ENCODE results near the gene CBARP.
"Not testable (repeated sequence)": the region's sequence is repeated elsewhere in the genome, so short reads cannot be mapped to it uniquely, and the experiment has no call there.

CBARP gene

GRCh38 chr19:1219786-1220476, 17.9 kb downstream of the CBARP start:
- no peak for DNase-seq (ENCODE audit: low read depth)
- no peak overlapping the region for H3K4me3 ChIP-seq (ENCODE audit: low read depth, low read length)

GRCh38 chr19:1218751-1219567, 18.8 kb downstream of the CBARP start:
- no peak for DNase-seq (ENCODE audit: low read depth)
- no peak overlapping the region for H3K4me3 ChIP-seq (ENCODE audit: low read depth, low read length)

DNA sequence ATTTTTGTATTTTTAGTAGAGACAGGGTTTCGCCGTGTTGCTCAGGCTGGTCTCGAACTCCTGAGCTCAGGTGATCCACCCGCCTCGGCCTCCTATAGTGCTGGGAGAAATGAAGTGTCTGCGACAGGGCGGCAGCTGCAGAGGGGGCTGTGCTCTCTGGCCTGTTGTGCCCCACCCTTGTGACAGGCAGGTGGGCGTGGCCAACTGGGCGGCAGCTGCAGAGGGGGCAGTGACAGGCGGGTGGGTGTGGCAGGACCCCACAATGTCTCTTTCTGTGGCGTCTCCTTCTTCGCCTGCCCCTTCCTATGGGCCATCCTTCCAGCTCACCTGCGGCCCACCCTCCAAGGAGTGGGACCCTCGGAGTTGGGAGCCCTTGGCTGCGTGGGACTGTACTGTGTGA, 20.4 kb downstream of the CBARP start:
- no peak overlapping the region for H3K4me3 ChIP-seq (ENCODE audit: low read depth, low read length)
- no peak for DNase-seq (ENCODE audit: low read depth)

DNA sequence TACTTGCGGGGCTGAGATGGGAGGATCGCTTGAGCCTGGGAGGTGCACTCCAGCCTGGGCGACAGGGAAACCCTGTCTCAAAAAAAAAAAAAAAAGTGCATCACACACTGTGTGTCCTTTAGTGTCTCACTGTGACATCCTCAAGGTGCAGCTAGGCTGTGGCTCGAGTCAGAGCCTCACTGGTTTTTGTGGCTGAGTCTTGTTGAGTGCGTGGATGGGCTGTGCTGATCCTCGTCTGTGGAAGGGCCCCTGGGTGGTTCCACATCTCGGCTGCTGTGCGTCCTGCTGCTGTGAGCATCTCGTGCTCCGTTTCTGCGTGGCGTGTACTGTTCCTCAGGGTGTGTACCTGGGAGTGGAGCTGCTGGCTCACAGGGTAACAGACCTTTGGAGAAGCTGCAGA, 21.0 kb downstream of the CBARP start:
- no peak overlapping the region for H3K4me3 ChIP-seq (ENCODE audit: low read depth, low read length)
- DNase-seq (ENCODE audit: low read depth) = no peak

- no peak for DNase-seq (ENCODE audit: low read depth)
- H3K4me3 ChIP-seq (ENCODE audit: low read depth, low read length) = no peak overlapping the region
Measured at GRCh38 chr19:1214862-1215731, 22.7 kb downstream of the CBARP start.

- no peak overlapping the region for H3K4me3 ChIP-seq (ENCODE audit: low read depth, low read length)
- no peak for DNase-seq (ENCODE audit: low read depth)
Measured at GRCh38 chr19:1214299-1214861, 23.4 kb downstream of the CBARP start.

- no peak overlapping the region for H3K4me3 ChIP-seq (ENCODE audit: low read depth, low read length)
- DNase-seq (ENCODE audit: low read depth) = peak; percentile 65
Measured at GRCh38 chr19:1213391-1214286, 24.2 kb downstream of the CBARP start.

- DNase-seq (ENCODE audit: low read depth) = no peak
- no peak overlapping the region for H3K4me3 ChIP-seq (ENCODE audit: low read depth, low read length)
Measured at GRCh38 chr19:1211494-1212234, 26.1 kb downstream of the CBARP start.

- no peak for DNase-seq (ENCODE audit: low read depth)
- no peak overlapping the region for H3K4me3 ChIP-seq (ENCODE audit: low read depth, low read length)
Measured at GRCh38 chr19:1210227-1210538, 27.6 kb downstream of the CBARP start.

- not testable (repeated sequence) for H3K4me3 ChIP-seq (ENCODE audit: low read depth, low read length); DNase-seq (ENCODE audit: low read depth)
Measured at GRCh38 chr19:1208830-1209229, 29.0 kb downstream of the CBARP start.

GRCh38 chr19:1206864-1207450, 30.8 kb downstream of the CBARP start:
- H3K4me3 ChIP-seq (ENCODE audit: low read depth, low read length) = peak overlapping the region; percentile 74
- no peak for DNase-seq (ENCODE audit: low read depth)

DNA sequence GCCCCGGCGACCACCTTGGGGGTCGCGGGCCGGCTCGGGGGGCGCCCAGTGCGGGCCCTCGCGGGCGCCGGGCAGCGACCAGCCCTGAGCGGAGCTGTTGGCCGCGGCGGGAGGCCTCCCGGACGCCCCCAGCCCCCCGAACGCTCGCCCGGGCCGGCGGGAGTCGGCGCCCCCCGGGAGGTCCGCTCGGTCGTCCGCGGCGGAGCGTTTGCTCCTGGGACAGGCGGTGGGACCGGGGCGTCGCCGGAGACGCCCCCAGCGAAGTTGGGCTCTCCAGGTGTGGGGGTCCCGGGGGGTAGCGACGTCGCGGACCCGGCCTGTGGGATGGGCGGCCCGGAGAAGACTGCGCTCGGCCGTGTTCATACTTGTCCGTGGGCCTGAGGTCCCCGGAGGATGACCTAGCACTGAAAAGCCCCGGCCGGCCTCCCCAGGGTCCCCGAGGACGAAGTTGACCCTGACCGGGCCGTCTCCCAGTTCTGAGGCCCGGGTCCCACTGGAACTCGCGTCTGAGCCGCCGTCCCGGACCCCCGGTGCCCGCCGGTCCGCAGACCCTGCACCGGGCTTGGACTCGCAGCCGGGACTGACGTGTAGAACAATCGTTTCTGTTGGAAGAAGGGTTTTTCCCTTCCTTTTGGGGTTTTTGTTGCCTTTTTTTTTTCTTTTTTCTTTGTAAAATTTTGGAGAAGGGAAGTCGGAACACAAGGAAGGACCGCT, 31.5 kb downstream of the CBARP start:
- no peak for DNase-seq (ENCODE audit: low read depth)
- H3K4me3 ChIP-seq (ENCODE audit: low read depth, low read length) = peak overlapping the region; percentile 74

DNA sequence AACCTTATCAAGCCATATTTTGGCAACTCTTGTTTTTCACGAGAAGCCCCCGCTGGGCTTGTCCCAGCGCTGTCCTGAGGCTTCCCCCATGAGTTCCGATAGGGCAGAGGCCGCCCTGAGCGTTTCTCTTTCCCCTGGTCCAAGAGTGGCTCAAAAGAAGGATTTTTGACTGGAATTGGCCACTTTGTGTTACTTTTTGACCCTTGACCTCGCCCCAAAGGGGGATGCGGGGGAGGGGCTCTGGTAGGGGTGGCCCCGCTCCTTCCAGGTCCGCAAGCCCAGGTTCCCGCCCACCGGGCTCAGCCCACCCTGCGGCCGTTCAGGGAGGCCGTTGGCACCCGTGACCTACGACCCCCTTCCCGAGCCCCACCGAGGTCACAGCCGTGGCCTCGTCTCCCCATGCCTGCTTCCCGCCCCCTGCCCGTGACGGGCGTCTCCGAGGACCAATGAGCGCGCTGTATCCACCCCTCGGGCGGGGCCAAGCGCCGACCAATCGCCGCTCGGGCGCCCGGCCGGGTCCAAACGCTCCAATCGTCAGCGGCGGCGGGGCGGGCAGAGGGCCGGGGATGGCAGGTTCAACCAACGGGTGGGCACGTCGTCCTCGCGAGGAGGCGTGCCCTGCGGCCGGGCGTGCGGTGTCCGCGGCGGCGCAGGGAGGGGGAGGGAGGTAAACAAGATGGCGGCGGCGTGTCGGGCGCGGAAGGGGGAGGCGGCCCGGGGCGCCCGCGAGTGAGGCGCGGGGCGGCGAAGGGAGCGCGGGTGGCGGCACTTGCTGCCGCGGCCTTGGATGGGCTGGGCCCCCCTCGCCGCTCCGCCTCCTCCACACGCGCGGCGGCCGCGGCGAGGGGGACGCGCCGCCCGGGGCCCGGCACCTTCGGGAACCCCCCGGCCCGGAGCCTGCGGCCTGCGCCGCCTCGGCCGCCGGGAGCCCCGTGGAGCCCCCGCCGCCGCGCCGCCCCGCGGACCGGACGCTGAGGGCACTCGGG, 32.4 kb downstream of the CBARP start, which contains the start of gene STK11:
STK11 (plus strand) TSS at position 665 of the 986 bp plus-strand sequence. CDS start 1,136 bp downstream, outside the sequence.
- H3K4me3 ChIP-seq (ENCODE audit: low read depth, low read length) = peak within 1 kb of the TSS; percentile 74
- DNase-seq (ENCODE audit: low read depth) = peak; percentile 87

GRCh38 chr19:1200614-1201013, 37.2 kb downstream of the CBARP start:
- DNase-seq (ENCODE audit: low read depth); H3K4me3 ChIP-seq (ENCODE audit: low read depth, low read length): not testable (repeated sequence)

- H3K4me3 ChIP-seq (ENCODE audit: low read depth, low read length) = no peak overlapping the region
- no peak for DNase-seq (ENCODE audit: low read depth)
Measured at GRCh38 chr19:1199531-1199930, 38.3 kb downstream of the CBARP start.

DNA sequence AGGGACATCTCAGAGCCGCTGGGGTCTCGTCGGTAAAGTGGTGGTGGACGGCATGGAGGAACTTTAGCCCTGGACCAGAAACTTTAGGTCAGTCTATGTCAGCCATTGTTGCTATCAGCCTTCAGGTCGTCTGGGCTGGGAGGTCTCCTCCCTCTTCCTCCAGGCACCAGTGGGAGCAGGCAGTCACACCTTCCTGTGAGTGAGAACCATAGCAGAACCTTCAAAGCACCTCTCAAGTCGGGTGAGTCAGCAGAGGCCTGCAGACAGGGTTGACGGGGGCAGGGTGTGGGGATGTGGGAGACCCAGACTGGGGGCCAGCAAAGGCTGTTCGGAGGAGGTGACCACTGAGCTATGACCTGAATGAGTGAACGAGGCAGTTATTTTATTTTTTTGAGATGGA, 48.4 kb downstream of the CBARP start:
- no peak overlapping the region for H3K4me3 ChIP-seq (ENCODE audit: low read depth, low read length)
- DNase-seq (ENCODE audit: low read depth) = no peak
